T-helper 2 cell treated with Interferon-gamma antibody and Interleukin-4, amounts not matched to agents 5 μg/mL and 100 μg/mL, for 36 hours (primary cell): ENCODE data around the gene FBXO31.
A peak's percentile ranks its signal among the peaks of the same experiment; 100 is the strongest.

Experiments used
- DNase-seq: peaks from one replicate; pipeline ENCODE4 v3.0.0; 2021; ENCODE audit warnings: low spot score
- H3K27ac Mint-ChIP-seq: one replicate; pipeline ENCODE4 v1.8.0; 2021; ENCODE audit warnings: mild to moderate bottlenecking, mixed read lengths
- H3K27me3 Mint-ChIP-seq: one replicate; pipeline ENCODE4 v1.8.0; 2021; ENCODE audit warnings: low read depth, mixed read lengths
- H3K36me3 Mint-ChIP-seq: one replicate; pipeline ENCODE4 v1.8.0; 2021; ENCODE audit warnings: low read depth, mixed read lengths
- H3K4me1 Mint-ChIP-seq: one replicate; pipeline ENCODE4 v1.8.0; 2021; ENCODE audit warnings: low read depth, mixed read lengths
- H3K4me3 Mint-ChIP-seq: one replicate; pipeline ENCODE4 v1.8.0; 2022; ENCODE audit warnings: mild to moderate bottlenecking, moderate library complexity, mixed read lengths
- H3K9me3 Mint-ChIP-seq: one replicate; pipeline ENCODE4 v1.8.0; 2021; ENCODE audit warnings: mixed read lengths

The FBXO31 gene

DNA sequence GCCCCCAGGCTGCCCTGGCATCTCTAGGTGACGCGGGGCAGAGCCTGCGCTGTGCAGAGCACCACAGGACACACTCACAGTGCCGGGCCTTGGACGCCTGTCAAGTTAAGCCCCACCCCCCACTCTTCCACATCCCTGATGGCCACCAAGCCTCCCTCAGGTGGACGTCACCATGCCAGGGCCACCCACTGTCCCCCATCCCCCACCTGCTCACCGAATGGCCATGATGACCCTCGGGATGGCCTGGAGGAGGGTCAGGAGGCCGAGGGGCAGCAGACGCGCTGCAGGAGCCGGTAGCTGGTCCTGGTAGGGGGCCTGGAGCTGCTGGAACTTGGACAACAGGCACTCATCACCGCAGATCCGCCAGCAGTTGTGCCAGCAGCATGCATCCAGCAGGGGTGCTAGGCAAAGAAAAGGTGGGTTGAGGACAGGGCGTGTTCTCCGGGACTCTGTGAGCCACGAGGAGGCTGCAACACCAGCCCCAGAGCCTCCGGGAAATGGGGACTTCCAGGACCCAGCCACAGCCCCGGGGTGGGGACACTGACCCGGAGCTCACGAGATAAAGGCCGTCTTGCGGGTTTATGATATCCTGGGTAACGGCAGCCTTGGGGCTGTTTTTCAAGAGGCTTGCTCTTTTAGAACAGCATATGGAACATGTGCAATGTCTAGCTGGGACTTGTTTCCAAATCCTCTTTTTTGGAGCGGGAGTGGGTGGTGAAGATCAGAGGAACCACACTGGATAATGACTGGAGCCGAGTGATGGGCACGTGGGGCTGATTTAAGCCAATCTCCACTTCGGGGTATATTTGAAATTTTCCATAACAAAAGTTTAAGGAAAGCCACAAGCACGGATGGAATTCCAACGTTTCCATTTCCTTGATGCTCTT lies 77.8 kb downstream of the FBXO31 start:
- peaks cover 12% of the 10 kb centered on the region for H3K36me3 Mint-ChIP-seq
- DNase-seq, result no peak
- H3K27me3 Mint-ChIP-seq, result no peaks in the 10 kb centered on the region
- no peak overlapping the region for H3K27ac Mint-ChIP-seq
- peaks cover 3% of the 10 kb centered on the region for H3K9me3 Mint-ChIP-seq
- no peak overlapping the region for H3K4me3 Mint-ChIP-seq
- H3K4me1 Mint-ChIP-seq, result peaks cover 27% of the 10 kb centered on the region

DNA sequence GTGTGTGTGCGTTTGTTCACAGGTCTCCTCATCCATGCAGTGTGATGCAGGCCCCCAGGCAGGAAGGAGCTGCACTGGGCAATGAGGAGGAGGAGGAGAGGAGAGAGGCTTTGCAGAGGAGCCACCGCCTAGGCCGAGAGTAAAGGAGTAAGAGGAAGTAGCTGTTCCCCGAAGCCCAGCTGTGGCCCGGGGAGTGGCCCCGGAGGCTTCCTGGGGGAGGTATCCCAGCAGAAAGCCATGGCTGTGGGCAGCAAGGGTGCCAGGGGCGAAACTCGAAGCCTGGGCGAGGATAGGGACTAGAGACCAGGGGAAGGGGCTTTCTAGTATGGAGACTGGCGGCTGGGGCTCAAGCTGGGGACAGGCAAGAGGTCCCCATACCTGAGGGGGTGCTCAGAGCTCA lies 78.6 kb downstream of the FBXO31 start:
- peaks cover 3% of the 10 kb centered on the region for H3K9me3 Mint-ChIP-seq
- H3K27me3 Mint-ChIP-seq, result no peaks in the 10 kb centered on the region
- H3K27ac Mint-ChIP-seq, result peak overlapping the region; percentile 87
- DNase-seq, result no peak
- no peak overlapping the region for H3K4me3 Mint-ChIP-seq
- H3K4me1 Mint-ChIP-seq, result peaks cover 27% of the 10 kb centered on the region
- peaks cover 12% of the 10 kb centered on the region for H3K36me3 Mint-ChIP-seq

GRCh38 chr16:87303962-87304521 lies 79.5 kb downstream of the FBXO31 start:
- no peaks in the 10 kb centered on the region for H3K27me3 Mint-ChIP-seq
- peak overlapping the region; percentile 87 for H3K27ac Mint-ChIP-seq
- no peak for DNase-seq
- peaks cover 12% of the 10 kb centered on the region for H3K36me3 Mint-ChIP-seq
- H3K4me3 Mint-ChIP-seq, result peak overlapping the region; percentile 65
- H3K4me1 Mint-ChIP-seq, result peaks cover 26% of the 10 kb centered on the region
- H3K9me3 Mint-ChIP-seq, result peaks cover 3% of the 10 kb centered on the region

- peak; percentile 18 for DNase-seq
These were observed 80.1 kb downstream of the FBXO31 start for GRCh38 chr16:87303431-87303930.

GRCh38 chr16:87298857-87299465 lies 84.6 kb downstream of the FBXO31 start:
- no peak for DNase-seq
- peaks cover 12% of the 10 kb centered on the region for H3K4me1 Mint-ChIP-seq
- H3K4me3 Mint-ChIP-seq, result no peak overlapping the region

More at GRCh38 chr16:87303431-87303930, 80.1 kb downstream of the FBXO31 start:
- H3K4me1 Mint-ChIP-seq, result peaks cover 21% of the 10 kb centered on the region
- H3K27ac Mint-ChIP-seq, result peak overlapping the region; percentile 87
- peaks cover 7% of the 10 kb centered on the region for H3K36me3 Mint-ChIP-seq
- H3K4me3 Mint-ChIP-seq, result peak overlapping the region; percentile 65
- no peaks in the 10 kb centered on the region for H3K27me3 Mint-ChIP-seq
- H3K9me3 Mint-ChIP-seq, result no peaks in the 10 kb centered on the region

GRCh38 chr16:87297918-87298631 lies 85.5 kb downstream of the FBXO31 start:
- Mint-ChIP-seq H3K27ac (peak overlapping the region; percentile 44), H3K27me3 (no peaks in the 10 kb centered on the region), H3K4me3 (no peak overlapping the region), H3K9me3 (no peaks in the 10 kb centered on the region), H3K4me1 (peaks cover 5% of the 10 kb centered on the region), H3K36me3 (peaks cover 10% of the 10 kb centered on the region)
- DNase-seq, result no peak

More at GRCh38 chr16:87298857-87299465, 84.6 kb downstream of the FBXO31 start:
- H3K27me3 Mint-ChIP-seq, result no peaks in the 10 kb centered on the region
- no peaks in the 10 kb centered on the region for H3K9me3 Mint-ChIP-seq
- H3K36me3 Mint-ChIP-seq, result peaks cover 10% of the 10 kb centered on the region
- no peak overlapping the region for H3K27ac Mint-ChIP-seq

DNA sequence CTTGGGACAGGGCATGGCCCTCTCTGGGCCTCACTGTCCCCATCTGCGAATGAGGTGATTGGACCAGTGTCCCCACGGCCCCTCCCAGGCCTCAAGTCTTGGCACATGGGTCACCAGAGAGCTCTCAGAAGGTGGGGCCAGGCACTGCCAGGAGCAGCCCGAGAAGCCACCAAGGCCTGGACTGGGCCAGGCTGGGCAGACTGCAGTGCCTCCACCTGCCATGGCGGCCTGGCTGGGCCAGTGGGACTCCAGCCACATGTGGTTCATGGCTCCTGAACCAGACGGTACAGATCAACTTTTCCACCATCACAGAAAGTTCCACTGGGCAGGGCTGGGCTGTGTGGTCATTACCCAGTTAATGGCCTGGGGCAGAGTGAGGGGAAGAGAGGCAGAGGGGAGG lies 86.2 kb downstream of the FBXO31 start:
- DNase-seq, result no peak
- Mint-ChIP-seq H3K27ac (no peak overlapping the region), H3K27me3 (no peaks in the 10 kb centered on the region), H3K9me3 (peaks cover 3% of the 10 kb centered on the region), H3K36me3 (peaks cover 10% of the 10 kb centered on the region), H3K4me1 (peaks cover 2% of the 10 kb centered on the region), H3K4me3 (no peak overlapping the region)

GRCh38 chr16:87295661-87296531 lies 87.7 kb downstream of the FBXO31 start:
- Mint-ChIP-seq H3K27ac (no peak overlapping the region), H3K36me3 (peaks cover 21% of the 10 kb centered on the region), H3K4me1 (peaks cover 2% of the 10 kb centered on the region), H3K4me3 (no peak overlapping the region), H3K9me3 (peaks cover 6% of the 10 kb centered on the region), H3K27me3 (no peaks in the 10 kb centered on the region)
- no peak for DNase-seq

DNA sequence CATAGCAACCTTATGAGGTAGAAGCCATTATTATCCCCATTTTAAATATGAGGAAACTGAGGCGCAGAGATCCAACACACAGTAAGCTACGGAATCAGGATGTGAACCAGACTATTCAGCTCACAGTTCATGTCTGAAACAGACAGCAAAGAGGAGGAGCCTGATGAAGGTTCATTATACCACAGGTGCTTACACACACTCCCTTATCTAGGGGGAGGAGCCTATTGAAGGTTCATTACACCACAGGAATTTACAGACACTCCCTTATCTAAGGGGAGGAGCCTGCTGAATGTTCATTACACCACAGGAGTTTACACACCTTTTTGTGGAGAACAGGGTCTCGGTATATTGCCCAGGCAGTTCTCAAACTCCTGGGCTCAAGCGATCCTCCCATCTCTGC lies 88.3 kb downstream of the FBXO31 start:
- Mint-ChIP-seq H3K36me3 (peaks cover 21% of the 10 kb centered on the region), H3K27ac (no peak overlapping the region), H3K4me1 (peaks cover 2% of the 10 kb centered on the region), H3K27me3 (no peaks in the 10 kb centered on the region), H3K9me3 (peaks cover 6% of the 10 kb centered on the region), H3K4me3 (no peak overlapping the region)
- DNase-seq, result no peak

- Mint-ChIP-seq H3K4me3 (no peak overlapping the region), H3K4me1 (peaks cover 2% of the 10 kb centered on the region), H3K27ac (no peak overlapping the region), H3K36me3 (peaks cover 21% of the 10 kb centered on the region), H3K27me3 (no peaks in the 10 kb centered on the region), H3K9me3 (peaks cover 6% of the 10 kb centered on the region)
- DNase-seq, result no peak
These were observed 89.6 kb downstream of the FBXO31 start for GRCh38 chr16:87293990-87294389.

GRCh38 chr16:87291944-87292343 lies 91.6 kb downstream of the FBXO31 start:
- H3K4me1 Mint-ChIP-seq, result no peaks in the 10 kb centered on the region
- H3K36me3 Mint-ChIP-seq, result peaks cover 17% of the 10 kb centered on the region
- DNase-seq, result no peak
- no peaks in the 10 kb centered on the region for H3K27me3 Mint-ChIP-seq
- H3K4me3 Mint-ChIP-seq, result no peak overlapping the region
- peaks cover 6% of the 10 kb centered on the region for H3K9me3 Mint-ChIP-seq
- no peak overlapping the region for H3K27ac Mint-ChIP-seq

DNA sequence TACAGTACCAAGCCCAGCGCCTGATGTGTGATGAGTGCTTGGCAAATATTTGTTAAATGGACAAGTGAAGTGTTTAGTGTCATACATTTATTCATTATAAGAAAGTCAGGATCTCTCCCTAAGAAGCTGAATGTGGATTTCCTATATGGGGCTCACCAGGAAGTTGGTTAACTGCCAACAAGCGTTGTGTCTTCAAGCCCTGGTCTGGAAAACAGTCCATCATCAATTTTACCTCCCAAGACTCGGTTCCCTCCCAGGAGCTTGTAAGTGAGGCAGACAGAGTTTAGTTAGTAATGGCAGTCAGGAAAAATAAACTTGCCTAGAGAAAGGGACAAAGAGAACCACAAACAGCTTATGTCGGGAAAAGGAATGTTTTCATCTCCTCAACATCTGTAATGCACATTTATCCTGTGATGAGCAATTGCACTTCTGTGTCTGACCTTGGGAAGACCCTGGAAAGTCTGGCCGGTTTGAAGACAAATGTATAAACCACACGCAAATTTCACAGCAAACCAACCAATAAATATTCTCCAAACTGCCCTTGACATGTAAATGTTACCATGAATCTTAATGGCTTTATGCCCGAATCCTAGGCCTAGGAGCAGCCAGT lies 94.7 kb downstream of the FBXO31 start:
- Mint-ChIP-seq H3K4me3 (no peak overlapping the region), H3K27ac (no peak overlapping the region), H3K36me3 (peaks cover 16% of the 10 kb centered on the region), H3K4me1 (no peaks in the 10 kb centered on the region), H3K9me3 (peaks cover 12% of the 10 kb centered on the region), H3K27me3 (no peaks in the 10 kb centered on the region)
- DNase-seq, result no peak
